Measurements from ENCODE around the gene SAV1. TPM values are rescaled to one million over a fixed set of nuclear protein-coding genes. Genes with fewer than 3 reads are reported as not detected.

Gene SAV1
- total and polyA plus RNA-seq, 2 experiments from 2014 or later: 74.2 to 82.8 TPM

DNA sequence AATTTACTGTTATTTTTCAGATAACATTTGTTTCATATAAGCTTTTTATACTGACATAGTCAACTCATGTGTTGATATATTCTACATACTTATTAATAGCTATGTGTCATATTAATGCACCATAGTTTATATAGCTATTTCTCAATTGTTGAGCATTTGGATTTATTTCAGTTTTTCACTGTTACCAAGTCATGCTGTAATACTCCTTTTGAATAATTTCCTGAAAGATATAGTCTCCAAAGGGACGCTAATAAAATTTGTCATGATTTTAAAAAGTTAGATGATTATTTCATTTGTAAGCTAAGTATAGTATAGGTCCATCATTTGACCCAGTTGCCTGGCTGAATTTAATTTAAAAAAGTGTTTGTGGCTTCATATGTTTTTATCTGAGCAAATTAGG, 60.3 kb downstream of the SAV1 start (continued):
- TF ChIP-seq, protein P1, sequence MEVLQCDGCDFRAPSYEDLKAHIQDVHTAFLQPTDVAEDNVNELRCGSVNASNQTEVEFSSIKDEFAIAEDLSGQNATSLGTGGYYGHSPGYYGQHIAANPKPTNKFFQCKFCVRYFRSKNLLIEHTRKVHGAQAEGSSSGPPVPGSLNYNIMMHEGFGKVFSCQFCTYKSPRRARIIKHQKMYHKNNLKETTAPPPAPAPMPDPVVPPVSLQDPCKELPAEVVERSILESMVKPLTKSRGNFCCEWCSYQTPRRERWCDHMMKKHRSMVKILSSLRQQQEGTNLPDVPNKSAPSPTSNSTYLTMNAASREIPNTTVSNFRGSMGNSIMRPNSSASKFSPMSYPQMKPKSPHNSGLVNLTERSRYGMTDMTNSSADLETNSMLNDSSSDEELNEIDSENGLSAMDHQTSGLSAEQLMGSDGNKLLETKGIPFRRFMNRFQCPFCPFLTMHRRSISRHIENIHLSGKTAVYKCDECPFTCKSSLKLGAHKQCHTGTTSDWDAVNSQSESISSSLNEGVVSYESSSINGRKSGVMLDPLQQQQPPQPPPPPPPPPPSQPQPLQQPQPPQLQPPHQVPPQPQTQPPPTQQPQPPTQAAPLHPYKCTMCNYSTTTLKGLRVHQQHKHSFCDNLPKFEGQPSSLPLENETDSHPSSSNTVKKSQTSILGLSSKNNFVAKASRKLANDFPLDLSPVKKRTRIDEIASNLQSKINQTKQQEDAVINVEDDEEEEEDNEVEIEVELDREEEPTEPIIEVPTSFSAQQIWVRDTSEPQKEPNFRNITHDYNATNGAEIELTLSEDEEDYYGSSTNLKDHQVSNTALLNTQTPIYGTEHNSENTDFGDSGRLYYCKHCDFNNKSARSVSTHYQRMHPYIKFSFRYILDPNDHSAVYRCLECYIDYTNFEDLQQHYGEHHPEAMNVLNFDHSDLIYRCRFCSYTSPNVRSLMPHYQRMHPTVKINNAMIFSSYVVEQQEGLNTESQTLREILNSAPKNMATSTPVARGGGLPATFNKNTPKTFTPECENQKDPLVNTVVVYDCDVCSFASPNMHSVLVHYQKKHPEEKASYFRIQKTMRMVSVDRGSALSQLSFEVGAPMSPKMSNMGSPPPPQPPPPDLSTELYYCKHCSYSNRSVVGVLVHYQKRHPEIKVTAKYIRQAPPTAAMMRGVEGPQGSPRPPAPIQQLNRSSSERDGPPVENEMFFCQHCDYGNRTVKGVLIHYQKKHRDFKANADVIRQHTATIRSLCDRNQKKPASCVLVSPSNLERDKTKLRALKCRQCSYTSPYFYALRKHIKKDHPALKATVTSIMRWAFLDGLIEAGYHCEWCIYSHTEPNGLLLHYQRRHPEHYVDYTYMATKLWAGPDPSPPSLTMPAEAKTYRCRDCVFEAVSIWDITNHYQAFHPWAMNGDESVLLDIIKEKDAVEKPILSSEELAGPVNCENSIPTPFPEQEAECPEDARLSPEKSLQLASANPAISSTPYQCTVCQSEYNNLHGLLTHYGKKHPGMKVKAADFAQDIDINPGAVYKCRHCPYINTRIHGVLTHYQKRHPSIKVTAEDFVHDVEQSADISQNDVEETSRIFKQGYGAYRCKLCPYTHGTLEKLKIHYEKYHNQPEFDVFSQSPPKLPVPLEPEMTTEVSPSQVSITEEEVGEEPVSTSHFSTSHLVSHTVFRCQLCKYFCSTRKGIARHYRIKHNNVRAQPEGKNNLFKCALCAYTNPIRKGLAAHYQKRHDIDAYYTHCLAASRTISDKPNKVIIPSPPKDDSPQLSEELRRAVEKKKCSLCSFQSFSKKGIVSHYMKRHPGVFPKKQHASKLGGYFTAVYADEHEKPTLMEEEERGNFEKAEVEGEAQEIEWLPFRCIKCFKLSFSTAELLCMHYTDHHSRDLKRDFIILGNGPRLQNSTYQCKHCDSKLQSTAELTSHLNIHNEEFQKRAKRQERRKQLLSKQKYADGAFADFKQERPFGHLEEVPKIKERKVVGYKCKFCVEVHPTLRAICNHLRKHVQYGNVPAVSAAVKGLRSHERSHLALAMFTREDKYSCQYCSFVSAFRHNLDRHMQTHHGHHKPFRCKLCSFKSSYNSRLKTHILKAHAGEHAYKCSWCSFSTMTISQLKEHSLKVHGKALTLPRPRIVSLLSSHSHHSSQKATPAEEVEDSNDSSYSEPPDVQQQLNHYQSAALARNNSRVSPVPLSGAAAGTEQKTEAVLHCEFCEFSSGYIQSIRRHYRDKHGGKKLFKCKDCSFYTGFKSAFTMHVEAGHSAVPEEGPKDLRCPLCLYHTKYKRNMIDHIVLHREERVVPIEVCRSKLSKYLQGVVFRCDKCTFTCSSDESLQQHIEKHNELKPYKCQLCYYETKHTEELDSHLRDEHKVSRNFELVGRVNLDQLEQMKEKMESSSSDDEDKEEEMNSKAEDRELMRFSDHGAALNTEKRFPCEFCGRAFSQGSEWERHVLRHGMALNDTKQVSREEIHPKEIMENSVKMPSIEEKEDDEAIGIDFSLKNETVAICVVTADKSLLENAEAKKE (CRISPR knock-in tag; IDR thresholded peaks at IDR 0.05): no peak
- TF ChIP-seq STAT1 (IDR thresholded peaks at IDR 0.05; ENCODE audit: unreplicated experiment) (no peak), ZNF331 (CRISPR knock-in tag; IDR thresholded peaks at IDR 0.05; ENCODE audit: low read depth) (no peak), JUNB (IDR thresholded peaks at IDR 0.05; ENCODE audit: unreplicated experiment) (no peak), CREB1 (CRISPR knock-in tag; IDR thresholded peaks at IDR 0.05; ENCODE audit: low read depth) (no peak), ZNF114 (CRISPR knock-in tag; IDR thresholded peaks at IDR 0.05) (no peak)
- TF ChIP-seq, protein P2, sequence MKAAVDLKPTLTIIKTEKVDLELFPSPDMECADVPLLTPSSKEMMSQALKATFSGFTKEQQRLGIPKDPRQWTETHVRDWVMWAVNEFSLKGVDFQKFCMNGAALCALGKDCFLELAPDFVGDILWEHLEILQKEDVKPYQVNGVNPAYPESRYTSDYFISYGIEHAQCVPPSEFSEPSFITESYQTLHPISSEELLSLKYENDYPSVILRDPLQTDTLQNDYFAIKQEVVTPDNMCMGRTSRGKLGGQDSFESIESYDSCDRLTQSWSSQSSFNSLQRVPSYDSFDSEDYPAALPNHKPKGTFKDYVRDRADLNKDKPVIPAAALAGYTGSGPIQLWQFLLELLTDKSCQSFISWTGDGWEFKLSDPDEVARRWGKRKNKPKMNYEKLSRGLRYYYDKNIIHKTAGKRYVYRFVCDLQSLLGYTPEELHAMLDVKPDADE (IDR thresholded peaks at IDR 0.05): no peak

DNA sequence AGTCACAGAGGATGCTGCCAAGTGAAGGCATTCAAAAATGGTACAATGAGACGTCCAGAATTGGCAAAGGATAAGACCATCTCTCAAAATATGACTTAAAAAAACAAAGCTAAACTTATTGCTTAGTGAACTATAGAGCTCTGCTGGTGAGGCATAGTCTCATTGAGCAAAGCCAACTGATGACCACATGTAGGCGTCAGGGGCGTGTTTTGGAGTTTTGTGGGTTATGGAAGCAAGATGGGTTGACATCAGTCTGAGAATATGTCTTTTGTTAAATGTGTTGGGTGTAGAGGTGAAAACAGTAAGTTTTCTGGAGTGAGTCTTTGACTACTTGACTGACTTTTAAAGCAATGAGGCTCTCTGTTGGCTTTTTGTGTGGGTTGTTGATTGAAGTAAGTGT, 60.9 kb downstream of the SAV1 start:
- Mint-ChIP-seq H3K27me3 (ENCODE audit: insufficient read depth, low read depth, poor library complexity) (no peaks in the 10 kb centered on the region), H3K27ac (no peak overlapping the region), H3K4me1 (no peaks in the 10 kb centered on the region), H3K4me3 (no peak overlapping the region), H3K36me3 (ENCODE audit: low read depth) (no peaks in the 10 kb centered on the region), H3K9me3 (no peaks in the 10 kb centered on the region)
- Histone ChIP-seq H3F3A (replicated peaks; ENCODE audit: low read depth) (no peaks in the 10 kb centered on the region), H3K4me2 (no peak overlapping the region), H3K27ac (ENCODE audit: low read depth) (no peak overlapping the region), H3K4me1 (ENCODE audit: insufficient read depth) (no peaks in the 10 kb centered on the region), H3K27me3 (ENCODE audit: insufficient read depth) (no peaks in the 10 kb centered on the region), H4K20me1 (replicated peaks; ENCODE audit: insufficient read depth) (no peaks in the 10 kb centered on the region), H3K9me2 (ENCODE audit: insufficient read depth) (no peaks in the 10 kb centered on the region), H3K79me2 (replicated peaks; ENCODE audit: insufficient read depth) (no peaks in the 10 kb centered on the region), H2AFZ (no peak overlapping the region), H3K36me3 (ENCODE audit: insufficient read depth) (no peaks in the 10 kb centered on the region), H3K4me3 (no peak overlapping the region)
- DNase-seq (ENCODE audit: low spot score) (no peak), ATAC-seq (no peak)
- TF ChIP-seq STAT1 (IDR thresholded peaks at IDR 0.05; ENCODE audit: unreplicated experiment) (no peak), POLR2AphosphoS5 (IDR thresholded peaks at IDR 0.05; ENCODE audit: low read depth) (no peak), ZNF331 (CRISPR knock-in tag; IDR thresholded peaks at IDR 0.05; ENCODE audit: low read depth) (no peak), EZH2phosphoT487 (IDR thresholded peaks at IDR 0.05; ENCODE audit: unreplicated experiment) (no peak), JUNB (IDR thresholded peaks at IDR 0.05; ENCODE audit: unreplicated experiment) (no peak), CREB1 (CRISPR knock-in tag; IDR thresholded peaks at IDR 0.05; ENCODE audit: low read depth) (no peak)
- TF ChIP-seq, protein P3, sequence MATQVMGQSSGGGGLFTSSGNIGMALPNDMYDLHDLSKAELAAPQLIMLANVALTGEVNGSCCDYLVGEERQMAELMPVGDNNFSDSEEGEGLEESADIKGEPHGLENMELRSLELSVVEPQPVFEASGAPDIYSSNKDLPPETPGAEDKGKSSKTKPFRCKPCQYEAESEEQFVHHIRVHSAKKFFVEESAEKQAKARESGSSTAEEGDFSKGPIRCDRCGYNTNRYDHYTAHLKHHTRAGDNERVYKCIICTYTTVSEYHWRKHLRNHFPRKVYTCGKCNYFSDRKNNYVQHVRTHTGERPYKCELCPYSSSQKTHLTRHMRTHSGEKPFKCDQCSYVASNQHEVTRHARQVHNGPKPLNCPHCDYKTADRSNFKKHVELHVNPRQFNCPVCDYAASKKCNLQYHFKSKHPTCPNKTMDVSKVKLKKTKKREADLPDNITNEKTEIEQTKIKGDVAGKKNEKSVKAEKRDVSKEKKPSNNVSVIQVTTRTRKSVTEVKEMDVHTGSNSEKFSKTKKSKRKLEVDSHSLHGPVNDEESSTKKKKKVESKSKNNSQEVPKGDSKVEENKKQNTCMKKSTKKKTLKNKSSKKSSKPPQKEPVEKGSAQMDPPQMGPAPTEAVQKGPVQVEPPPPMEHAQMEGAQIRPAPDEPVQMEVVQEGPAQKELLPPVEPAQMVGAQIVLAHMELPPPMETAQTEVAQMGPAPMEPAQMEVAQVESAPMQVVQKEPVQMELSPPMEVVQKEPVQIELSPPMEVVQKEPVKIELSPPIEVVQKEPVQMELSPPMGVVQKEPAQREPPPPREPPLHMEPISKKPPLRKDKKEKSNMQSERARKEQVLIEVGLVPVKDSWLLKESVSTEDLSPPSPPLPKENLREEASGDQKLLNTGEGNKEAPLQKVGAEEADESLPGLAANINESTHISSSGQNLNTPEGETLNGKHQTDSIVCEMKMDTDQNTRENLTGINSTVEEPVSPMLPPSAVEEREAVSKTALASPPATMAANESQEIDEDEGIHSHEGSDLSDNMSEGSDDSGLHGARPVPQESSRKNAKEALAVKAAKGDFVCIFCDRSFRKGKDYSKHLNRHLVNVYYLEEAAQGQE (IDR thresholded peaks at IDR 0.05; ENCODE audit: unreplicated experiment): no peak
- TF ChIP-seq, protein P2 (IDR thresholded peaks at IDR 0.05): no peak
- TF ChIP-seq, protein P4, sequence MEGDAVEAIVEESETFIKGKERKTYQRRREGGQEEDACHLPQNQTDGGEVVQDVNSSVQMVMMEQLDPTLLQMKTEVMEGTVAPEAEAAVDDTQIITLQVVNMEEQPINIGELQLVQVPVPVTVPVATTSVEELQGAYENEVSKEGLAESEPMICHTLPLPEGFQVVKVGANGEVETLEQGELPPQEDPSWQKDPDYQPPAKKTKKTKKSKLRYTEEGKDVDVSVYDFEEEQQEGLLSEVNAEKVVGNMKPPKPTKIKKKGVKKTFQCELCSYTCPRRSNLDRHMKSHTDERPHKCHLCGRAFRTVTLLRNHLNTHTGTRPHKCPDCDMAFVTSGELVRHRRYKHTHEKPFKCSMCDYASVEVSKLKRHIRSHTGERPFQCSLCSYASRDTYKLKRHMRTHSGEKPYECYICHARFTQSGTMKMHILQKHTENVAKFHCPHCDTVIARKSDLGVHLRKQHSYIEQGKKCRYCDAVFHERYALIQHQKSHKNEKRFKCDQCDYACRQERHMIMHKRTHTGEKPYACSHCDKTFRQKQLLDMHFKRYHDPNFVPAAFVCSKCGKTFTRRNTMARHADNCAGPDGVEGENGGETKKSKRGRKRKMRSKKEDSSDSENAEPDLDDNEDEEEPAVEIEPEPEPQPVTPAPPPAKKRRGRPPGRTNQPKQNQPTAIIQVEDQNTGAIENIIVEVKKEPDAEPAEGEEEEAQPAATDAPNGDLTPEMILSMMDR (conservative IDR thresholded peaks at IDR 0.05; ENCODE audit: low read depth in 2 of 2): no peak

All from GM23338 (cell line).